NCI-H774 (cell line): ENCODE measurements around the gene KCTD10.
"Not testable (repeated sequence)": the region's sequence is repeated elsewhere in the genome, so short reads cannot be mapped to it uniquely, and the experiment has no call there.

Source experiments
- DNase-seq: peaks from one replicate; lab custom pipeline; 2025; lab: John Stamatoyannopoulos, UW

The KCTD10 gene

DNA sequence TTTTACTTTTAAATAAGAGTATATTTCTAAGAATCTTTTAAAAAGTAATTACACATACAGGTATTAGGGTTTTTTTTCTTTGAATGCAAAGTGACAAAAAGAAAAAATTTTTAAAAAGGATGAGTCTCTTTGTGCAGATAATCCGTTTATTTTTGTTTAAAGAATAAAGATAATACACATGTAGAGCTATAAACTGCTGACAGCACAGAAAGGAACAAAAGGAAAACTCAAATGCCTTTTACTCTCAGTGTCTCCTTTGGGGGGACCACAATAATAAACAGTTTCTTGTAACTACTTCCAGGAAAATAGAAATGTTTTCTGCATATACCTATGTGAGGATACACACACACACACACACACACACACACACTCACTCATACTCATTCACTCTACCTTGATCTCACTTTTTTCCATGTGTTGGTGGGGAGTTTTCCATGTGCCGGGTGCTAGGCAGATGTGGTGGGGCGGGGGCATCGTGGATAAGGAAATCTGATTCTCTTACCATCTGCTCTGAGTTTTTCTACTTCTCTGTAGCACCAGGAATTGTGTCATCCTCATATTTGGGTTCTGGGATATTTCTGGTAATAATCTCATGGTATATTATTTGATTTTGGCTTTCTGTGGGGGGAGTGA lies 58.1 kb downstream of the KCTD10 start:
- no peak for DNase-seq

- not testable (repeated sequence) for DNase-seq
These were observed 71.0 kb downstream of the KCTD10 start for GRCh38 chr12:109406147-109406546.

DNA sequence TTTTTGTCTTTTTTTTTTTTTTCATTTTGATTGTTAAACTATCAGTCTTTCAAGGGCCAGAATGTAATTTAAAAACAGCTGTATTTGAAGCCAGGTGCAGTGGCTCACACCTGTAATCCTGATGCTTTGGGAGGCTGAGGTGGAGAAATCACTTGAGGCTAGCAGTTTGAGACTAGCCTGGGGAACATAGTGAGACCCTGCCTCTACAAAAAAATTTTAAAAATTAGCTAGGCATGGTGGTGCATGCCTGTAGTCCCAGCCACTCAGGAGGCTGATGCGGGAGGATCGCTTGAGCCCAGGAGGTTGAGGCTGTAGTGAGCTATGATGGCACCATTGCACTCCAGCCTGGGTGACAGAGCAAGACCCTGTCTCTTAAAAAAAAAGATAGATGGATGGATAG lies 72.3 kb downstream of the KCTD10 start:
- not testable (repeated sequence) for DNase-seq
